ENCODE results near the gene RGS3.

DNA sequence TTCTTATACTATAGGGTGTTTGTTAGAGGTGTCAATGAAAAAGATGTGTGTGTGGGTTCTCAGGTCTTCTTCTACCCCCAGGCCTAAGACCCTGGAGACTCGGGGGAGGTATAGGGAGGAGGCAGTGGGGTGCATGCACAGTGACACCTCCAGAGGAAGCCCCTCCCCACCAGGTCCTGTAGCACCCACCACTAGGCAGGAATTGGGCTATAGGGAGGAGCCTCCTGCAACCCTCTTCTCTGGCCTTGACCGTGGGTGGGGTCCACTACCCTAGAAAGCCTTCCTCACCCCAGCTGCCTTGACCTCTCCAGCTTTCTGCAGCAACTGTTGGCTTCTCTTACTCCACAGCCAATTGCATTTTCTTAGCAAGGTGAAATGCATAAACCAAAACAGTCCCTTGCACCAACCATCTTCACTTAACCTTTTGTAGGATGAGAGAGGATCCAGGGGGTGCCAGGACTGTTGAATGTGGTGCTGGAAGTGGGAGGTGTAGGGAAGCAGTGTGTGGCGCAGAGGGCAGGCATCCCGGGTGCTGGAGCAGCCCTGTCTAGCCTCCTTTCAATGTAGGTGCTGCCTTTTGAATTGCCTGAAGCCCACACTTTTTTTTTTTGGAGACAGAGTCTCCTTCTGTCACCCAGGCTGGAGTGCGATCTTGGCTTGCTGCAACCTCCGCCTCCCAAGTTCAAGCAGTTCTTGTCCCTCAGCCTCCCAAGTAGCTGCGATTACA, 128.5 kb downstream of the RGS3 start:
- no peak for TF ChIP-seq POLR2A (IDR thresholded peaks at IDR 0.05)
- TF ChIP-seq, protein P1, sequence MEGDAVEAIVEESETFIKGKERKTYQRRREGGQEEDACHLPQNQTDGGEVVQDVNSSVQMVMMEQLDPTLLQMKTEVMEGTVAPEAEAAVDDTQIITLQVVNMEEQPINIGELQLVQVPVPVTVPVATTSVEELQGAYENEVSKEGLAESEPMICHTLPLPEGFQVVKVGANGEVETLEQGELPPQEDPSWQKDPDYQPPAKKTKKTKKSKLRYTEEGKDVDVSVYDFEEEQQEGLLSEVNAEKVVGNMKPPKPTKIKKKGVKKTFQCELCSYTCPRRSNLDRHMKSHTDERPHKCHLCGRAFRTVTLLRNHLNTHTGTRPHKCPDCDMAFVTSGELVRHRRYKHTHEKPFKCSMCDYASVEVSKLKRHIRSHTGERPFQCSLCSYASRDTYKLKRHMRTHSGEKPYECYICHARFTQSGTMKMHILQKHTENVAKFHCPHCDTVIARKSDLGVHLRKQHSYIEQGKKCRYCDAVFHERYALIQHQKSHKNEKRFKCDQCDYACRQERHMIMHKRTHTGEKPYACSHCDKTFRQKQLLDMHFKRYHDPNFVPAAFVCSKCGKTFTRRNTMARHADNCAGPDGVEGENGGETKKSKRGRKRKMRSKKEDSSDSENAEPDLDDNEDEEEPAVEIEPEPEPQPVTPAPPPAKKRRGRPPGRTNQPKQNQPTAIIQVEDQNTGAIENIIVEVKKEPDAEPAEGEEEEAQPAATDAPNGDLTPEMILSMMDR (IDR thresholded peaks at IDR 0.05) = no peak
- no peak for TF ChIP-seq POLR2AphosphoS5 (IDR thresholded peaks at IDR 0.05)
- TF ChIP-seq EP300 (IDR thresholded peaks at IDR 0.05) = no peak
